Ecto neural progenitor cell (in vitro differentiated cells): ENCODE measurements around the gene LRRC45.
A peak's percentile ranks its signal among the peaks of the same experiment; 100 is the strongest.

ENCODE experiments used
- DNase-seq: peaks from one replicate; pipeline ENCODE4 v3.0.0-alpha.2; 2018; ENCODE audit warnings: low spot score

LRRC45 gene

GRCh38 chr17:82051776-82052637 lies 28.9 kb downstream of the LRRC45 start, which contains the start of the genes GPS1 and RFNG:
TSS of gene GPS1 (plus strand) at chr17:82051898. CDS start at chr17:82051932, 34 bp downstream.
TSS of gene RFNG (minus strand) at chr17:82051811. CDS start at chr17:82051766, 45 bp downstream.
- peak; percentile 88 for DNase-seq

GRCh38 chr17:82052638-82053059 lies 29.5 kb downstream of the LRRC45 start:
- DNase-seq, result no peak

GRCh38 chr17:82053130-82053529 lies 30.0 kb downstream of the LRRC45 start:
- DNase-seq, result no peak

GRCh38 chr17:82053556-82054263 lies 30.6 kb downstream of the LRRC45 start:
- DNase-seq, result no peak

GRCh38 chr17:82054351-82055022 lies 31.4 kb downstream of the LRRC45 start:
- no peak for DNase-seq

GRCh38 chr17:82055023-82055964 lies 32.2 kb downstream of the LRRC45 start:
- DNase-seq, result no peak

GRCh38 chr17:82055965-82056728 lies 33.0 kb downstream of the LRRC45 start:
- DNase-seq, result no peak

- no peak for DNase-seq
These were observed 33.9 kb downstream of the LRRC45 start for GRCh38 chr17:82056729-82057621.

- DNase-seq, result no peak
These were observed 35.2 kb downstream of the LRRC45 start for GRCh38 chr17:82058230-82058854.

- no peak for DNase-seq
These were observed 35.7 kb downstream of the LRRC45 start for GRCh38 chr17:82058855-82059249.

- DNase-seq, result no peak
These were observed 36.3 kb downstream of the LRRC45 start for GRCh38 chr17:82059272-82060000.

- DNase-seq, result no peak
These were observed 36.9 kb downstream of the LRRC45 start for GRCh38 chr17:82060001-82060380.

GRCh38 chr17:82060614-82061013 lies 37.5 kb downstream of the LRRC45 start:
- no peak for DNase-seq

GRCh38 chr17:82061047-82061925 lies 38.2 kb downstream of the LRRC45 start:
- no peak for DNase-seq

GRCh38 chr17:82062076-82062983 lies 39.2 kb downstream of the LRRC45 start:
- DNase-seq, result no peak

GRCh38 chr17:82062984-82063368 lies 39.9 kb downstream of the LRRC45 start:
- DNase-seq, result no peak
